Stimulated activated CD8-positive, alpha-beta memory T cell treated with anti-CD3 and anti-CD28 coated beads, Interleukin-7, amount 100 ng/mL, for 48 hours (primary cell): ENCODE results near the gene CCL4.
"Not testable (repeated sequence)": the region's sequence is repeated elsewhere in the genome, so short reads cannot be mapped to it uniquely, and the experiment has no call there.

Experiments
- DNase-seq, 2 donors: peaks; one replicate each; pipeline ENCODE4 v3.0.0-alpha.2; 2020; ENCODE audit warnings: low read depth in 1 of 2; ENCODE audit errors: extremely low read depth in 1 of 2

The CCL4 gene

GRCh38 chr17:36115649-36115977, 12.0 kb downstream of the CCL4 start:
- DNase-seq = not testable (repeated sequence)

- peak in 1 of 2 donors; percentile 40 for DNase-seq
Observed at GRCh38 chr17:36117505-36118382, 14.1 kb downstream of the CCL4 start.

- no peak for DNase-seq
Observed at GRCh38 chr17:36118477-36119353, 15.1 kb downstream of the CCL4 start.

- no peak for DNase-seq
Observed at GRCh38 chr17:36120221-36120620, 16.6 kb downstream of the CCL4 start.

GRCh38 chr17:36121099-36121498, 17.5 kb downstream of the CCL4 start:
- not testable (repeated sequence) for DNase-seq

- DNase-seq = no peak
Observed at GRCh38 chr17:36123431-36123830, 19.8 kb downstream of the CCL4 start.

GRCh38 chr17:36124879-36125824, 21.5 kb downstream of the CCL4 start:
- DNase-seq = no peak

GRCh38 chr17:36127199-36127893, 23.7 kb downstream of the CCL4 start:
- DNase-seq = no peak

GRCh38 chr17:36127911-36128310, 24.3 kb downstream of the CCL4 start:
- DNase-seq = no peak

- DNase-seq = no peak
Observed at GRCh38 chr17:36128411-36128978, 24.9 kb downstream of the CCL4 start.

- DNase-seq = no peak
Observed at GRCh38 chr17:36129616-36130015, 26.0 kb downstream of the CCL4 start.

GRCh38 chr17:36130346-36130745, 26.7 kb downstream of the CCL4 start:
- DNase-seq = no peak

- no peak for DNase-seq
Observed at GRCh38 chr17:36131421-36131820, 27.8 kb downstream of the CCL4 start.

- DNase-seq = no peak
Observed at GRCh38 chr17:36131931-36132330, 28.3 kb downstream of the CCL4 start.

GRCh38 chr17:36132421-36132831, 28.8 kb downstream of the CCL4 start:
- no peak for DNase-seq

GRCh38 chr17:36133602-36134236, 30.1 kb downstream of the CCL4 start:
- DNase-seq = no peak

- no peak for DNase-seq
Observed at GRCh38 chr17:36135465-36135864, 31.8 kb downstream of the CCL4 start.

GRCh38 chr17:36136036-36136435, 32.4 kb downstream of the CCL4 start:
- DNase-seq = no peak

- DNase-seq = no peak
Observed at GRCh38 chr17:36136439-36136838, 32.8 kb downstream of the CCL4 start.
